Esophagus muscularis mucosa (tissue), 3 donors: Measurements from ENCODE around the gene TRAP1.

Source experiments
- CTCF ChIP-seq, 3 experiments: fragments of 200-600 bp in 2 of 3; fragments of 450-650 bp in 1 of 3; sonication (generic) in 2 of 3; IDR thresholded peaks; one replicate each; pipeline ENCODE4 v1.5.1; 2017 to 2019; ENCODE audit warnings: antibody characterized with exemption in 3 of 3, mild to moderate bottlenecking in 2 of 3, moderate library complexity in 1 of 3
- POLR2A ChIP-seq: fragments of 450-650 bp; IDR thresholded peaks from one replicate; pipeline ENCODE4 v1.6.1; 2017; ENCODE audit warnings: antibody characterized with exemption, moderate library complexity, mild to moderate bottlenecking, low read depth
- POLR2AphosphoS5 ChIP-seq, 2 donors: sonication (generic); formaldehyde crosslinking; IDR thresholded peaks; one replicate each; pipeline ENCODE4 v1.6.1; 2017; ENCODE audit warnings: antibody characterized with exemption in 2 of 2

DNA sequence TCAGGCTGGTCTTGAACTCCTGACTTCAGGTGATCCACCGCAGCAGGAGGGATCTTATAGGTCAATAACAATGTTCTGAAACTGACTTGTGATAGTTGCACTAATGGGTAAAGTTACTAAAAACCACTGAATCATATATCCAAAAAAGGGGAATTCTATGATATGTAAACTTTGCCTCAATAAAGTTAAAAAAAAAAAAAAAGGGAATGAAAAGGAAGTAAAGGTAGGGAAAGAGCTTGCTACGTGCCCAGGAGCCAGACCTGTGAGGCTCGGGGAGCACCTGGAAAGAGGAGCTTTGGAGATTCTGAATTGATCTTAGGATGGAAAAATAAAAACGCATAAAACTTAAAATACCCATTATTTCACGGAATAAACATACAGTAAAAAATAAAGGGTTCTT lies 20.8 kb upstream of the TRAP1 start:
- no peak for TF ChIP-seq POLR2A
- no peak for TF ChIP-seq POLR2AphosphoS5 (IDR thresholded peaks at IDR 0.05)
- no peak for TF ChIP-seq CTCF (IDR thresholded peaks at IDR 0.05)
